Left lobe of liver (tissue), 2 donors: ENCODE measurements around the gene MTAP. TPM values are rescaled to one million over a fixed set of nuclear protein-coding genes. Genes with fewer than 3 reads are reported as not detected.
"Not testable (repeated sequence)": the region's sequence is repeated elsewhere in the genome, so short reads cannot be mapped to it uniquely, and the experiment has no call there.

Experiments
- ATAC-seq: fragments of 200-7000 bp; cut with Tn5 transposase; one replicate; pipeline ENCODE4 v1.9.1; 2020; ENCODE audit warnings: mild to moderate bottlenecking, moderate library complexity
- DNase-seq: peaks from one replicate; pipeline ENCODE4 v3.0.0-alpha.2; 2020; ENCODE audit warnings: low spot score
- total RNA-seq: library from RNA; stranded (reverse); gene quantifications from one replicate; pipeline ENCODE4 v1.2.1, GENCODE V29; 2021
- donor health status: DM: no; HTN: no; CAD: no; lungs with moderate emphysema.
- donor health status: DM: no; HTN: yes; CAD: no.

The MTAP gene
- total RNA-seq, 1 donor from 2014 or later = 15.1 TPM

- ATAC-seq (no peak), DNase-seq (no peak)
Measured at GRCh38 chr9:21904776-21905175, 102.3 kb downstream of the MTAP start.

GRCh38 chr9:21906213-21906612, 103.8 kb downstream of the MTAP start:
- ATAC-seq (no peak), DNase-seq (no peak)

GRCh38 chr9:21906881-21907280, 104.4 kb downstream of the MTAP start:
- DNase-seq (no peak), ATAC-seq (no peak)

GRCh38 chr9:21919377-21920362, 117.2 kb downstream of the MTAP start:
- DNase-seq (no peak), ATAC-seq (no peak)

GRCh38 chr9:21923694-21924093, 121.3 kb downstream of the MTAP start:
- DNase-seq (no peak), ATAC-seq (no peak)

GRCh38 chr9:21927752-21928151, 125.3 kb downstream of the MTAP start:
- ATAC-seq = no peak
- no peak for DNase-seq

GRCh38 chr9:21931428-21931827, 129.0 kb downstream of the MTAP start:
- DNase-seq (no peak), ATAC-seq (no peak)

- no peak for DNase-seq
- ATAC-seq = no peak
Measured at GRCh38 chr9:21933281-21933680, 130.8 kb downstream of the MTAP start.

GRCh38 chr9:21933865-21934264, 131.4 kb downstream of the MTAP start:
- DNase-seq = no peak
- ATAC-seq = no peak

- no peak for DNase-seq
- no peak for ATAC-seq
Measured at GRCh38 chr9:21935631-21936030, 133.2 kb downstream of the MTAP start.

- ATAC-seq = no peak
- no peak for DNase-seq
Measured at GRCh38 chr9:21936161-21936560, 133.7 kb downstream of the MTAP start.

GRCh38 chr9:21941337-21941995, 139.0 kb downstream of the MTAP start:
- ATAC-seq (no peak), DNase-seq (no peak)

GRCh38 chr9:21943464-21943863, 141.0 kb downstream of the MTAP start:
- no peak for ATAC-seq
- DNase-seq = no peak

GRCh38 chr9:21945606-21946005, 143.2 kb downstream of the MTAP start:
- no peak for ATAC-seq

GRCh38 chr9:21958833-21959232, 156.4 kb downstream of the MTAP start:
- DNase-seq (no peak), ATAC-seq (no peak)

More at GRCh38 chr9:21945606-21946005, 143.2 kb downstream of the MTAP start:
- no peak for DNase-seq

GRCh38 chr9:21959268-21959667, 156.8 kb downstream of the MTAP start:
- ATAC-seq, DNase-seq: not testable (repeated sequence)

GRCh38 chr9:21961569-21961968, 159.1 kb downstream of the MTAP start:
- ATAC-seq (no peak), DNase-seq (no peak)

GRCh38 chr9:21964925-21965385, 162.5 kb downstream of the MTAP start:
- peak; percentile 64 for DNase-seq
- ATAC-seq = peak; percentile 85

- ATAC-seq (peak; percentile 93), DNase-seq (no peak)
Measured at GRCh38 chr9:21965401-21965951, 163.0 kb downstream of the MTAP start.

GRCh38 chr9:21966140-21966851, 163.9 kb downstream of the MTAP start:
- no peak for ATAC-seq
- DNase-seq = no peak

GRCh38 chr9:21967169-21967568, 164.7 kb downstream of the MTAP start:
- DNase-seq = no peak
- no peak for ATAC-seq
